Measurements from ENCODE around the gene TCF25.
"Not testable (repeated sequence)": the region's sequence is repeated elsewhere in the genome, so short reads cannot be mapped to it uniquely, and the experiment has no call there.

Gene TCF25

DNA sequence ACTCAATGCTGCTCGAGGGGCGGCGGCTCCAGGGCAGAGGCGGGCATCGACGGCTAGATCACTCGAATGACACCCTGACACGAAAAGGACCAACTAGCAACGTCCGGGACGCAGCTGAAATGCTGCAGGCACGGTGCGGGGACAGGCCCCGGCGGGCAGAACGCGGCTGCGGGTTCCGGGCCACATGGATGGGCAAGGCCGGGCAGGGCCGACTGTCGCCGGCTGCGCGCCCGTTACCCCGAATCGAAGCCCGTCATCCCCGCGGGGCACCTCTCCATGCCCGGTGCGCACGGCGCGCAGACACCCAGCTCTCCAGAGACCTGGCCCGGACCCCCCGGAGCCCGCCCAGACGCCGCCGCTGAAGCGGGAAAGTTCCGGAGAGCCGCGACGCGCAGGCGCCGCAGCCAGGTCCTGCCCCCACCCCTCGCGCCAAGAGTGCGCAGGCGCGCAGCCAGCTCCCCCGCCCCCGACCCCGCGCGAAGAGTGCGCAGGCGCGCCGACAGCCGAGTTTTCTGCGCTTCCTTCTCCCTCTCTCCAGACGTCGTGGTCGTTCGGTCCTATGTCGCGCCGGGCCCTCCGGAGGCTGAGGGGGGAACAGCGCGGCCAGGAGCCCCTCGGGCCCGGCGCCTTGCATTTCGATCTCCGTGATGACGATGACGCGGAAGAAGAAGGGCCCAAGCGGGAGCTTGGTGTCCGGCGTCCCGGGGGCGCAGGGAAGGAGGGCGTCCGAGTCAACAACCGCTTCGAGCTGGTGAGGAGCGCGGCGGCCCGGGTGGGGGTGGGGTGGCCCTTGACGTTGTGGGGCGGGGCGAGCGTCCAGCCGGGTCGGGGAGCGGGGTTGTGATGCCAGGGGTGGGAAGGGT is at the start of gene TCF25:
Gene TCF25 (plus strand): TSS at position 484 of the 863 bp plus-strand sequence. CDS start 76 bp downstream, at position 560.
- DNase-seq (ENCODE audit: insufficient read length, low spot score) (peak; percentile 90), FAIRE-seq (no peak)

GRCh38 chr16:89823824-89824148 is 49.6 kb upstream of the TCF25 start:
- DNase-seq (ENCODE audit: insufficient read length, low spot score); FAIRE-seq: not testable (repeated sequence)

GRCh38 chr16:89826531-89827382 is 46.6 kb upstream of the TCF25 start:
- FAIRE-seq (no peak), DNase-seq (ENCODE audit: insufficient read length, low spot score) (no peak)

DNA sequence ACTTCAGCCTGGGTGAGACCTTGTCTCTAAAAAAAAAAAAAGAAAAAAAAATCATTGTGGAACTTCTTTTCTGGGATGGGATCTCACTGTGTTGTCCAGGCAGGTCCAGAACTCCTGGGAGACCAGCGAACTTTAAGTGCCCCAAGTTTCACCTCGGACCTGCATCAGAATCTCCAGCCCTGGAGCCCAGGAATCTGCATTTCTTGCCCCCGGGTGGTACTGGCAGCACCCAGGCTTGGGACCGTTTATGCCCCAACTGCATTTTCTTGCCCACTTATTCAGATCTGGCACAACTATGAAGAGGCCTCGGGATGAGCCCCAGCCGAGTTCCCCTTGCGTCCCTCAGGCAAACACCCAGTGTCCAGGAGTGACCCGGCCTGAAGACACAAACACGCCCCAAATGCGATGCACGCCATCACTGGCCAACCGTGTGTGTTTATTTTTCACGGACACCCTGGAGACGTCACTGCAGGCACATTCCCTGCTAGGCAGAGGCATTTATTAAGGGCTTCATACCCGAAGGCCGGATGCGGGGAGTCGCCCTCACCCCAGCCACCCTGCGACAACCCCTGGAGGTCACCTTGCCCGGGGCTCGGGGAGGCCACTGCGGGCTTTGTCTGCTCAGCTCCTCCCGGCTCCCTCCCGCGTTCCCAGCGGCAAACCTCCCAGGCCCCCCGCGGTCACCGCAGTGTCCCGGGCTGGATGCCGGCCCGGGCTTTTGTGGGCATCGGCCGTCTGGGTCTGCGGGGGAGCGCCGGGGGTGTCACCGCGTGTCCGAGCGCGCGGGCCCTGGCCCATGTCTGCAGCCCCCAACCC is 45.8 kb upstream of the TCF25 start:
- DNase-seq (ENCODE audit: insufficient read length, low spot score) (peak; percentile 42), FAIRE-seq (peak; percentile 67)

DNA sequence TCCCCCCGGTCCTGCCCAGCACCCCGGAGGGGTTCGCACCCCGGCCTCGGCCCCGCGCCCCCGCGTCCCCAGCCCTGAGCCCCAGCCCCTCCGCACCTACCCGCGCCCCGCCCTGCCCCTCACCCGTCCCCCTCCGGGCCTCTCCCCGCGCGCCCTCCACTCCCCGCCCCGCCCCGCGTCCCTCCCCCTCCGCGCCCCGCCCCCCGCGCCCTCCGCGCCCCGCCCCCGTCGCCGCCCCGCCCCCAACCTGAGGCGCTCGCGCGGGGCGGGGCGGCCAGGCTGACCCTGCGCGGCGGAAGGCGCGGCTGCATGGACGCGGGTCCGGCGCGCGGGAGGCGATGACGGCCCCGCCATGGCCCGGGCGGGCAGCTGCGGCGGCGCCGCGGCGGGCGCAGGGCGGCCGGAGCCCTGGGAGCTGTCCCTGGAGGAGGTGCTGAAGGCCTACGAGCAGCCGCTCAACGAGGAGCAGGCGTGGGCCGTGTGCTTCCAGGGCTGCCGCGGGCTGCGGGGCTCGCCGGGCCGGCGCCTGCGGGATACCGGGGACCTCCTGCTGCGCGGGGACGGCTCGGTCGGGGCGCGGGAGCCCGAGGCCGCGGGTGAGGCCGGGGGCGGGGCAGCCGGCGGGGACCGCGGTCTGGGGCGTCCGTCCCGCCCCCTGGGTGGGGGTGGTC is 45.1 kb upstream of the TCF25 start, which contains the start of gene SPIRE2:
Gene SPIRE2 (plus strand): TSS at position 277 of the 671 bp plus-strand sequence. CDS start 76 bp downstream, at position 353.
- FAIRE-seq (no peak), DNase-seq (ENCODE audit: insufficient read length, low spot score) (peak; percentile 34)

GRCh38 chr16:89828870-89829629 is 44.3 kb upstream of the TCF25 start:
- no peak for DNase-seq (ENCODE audit: insufficient read length, low spot score)
- FAIRE-seq: no peak

DNA sequence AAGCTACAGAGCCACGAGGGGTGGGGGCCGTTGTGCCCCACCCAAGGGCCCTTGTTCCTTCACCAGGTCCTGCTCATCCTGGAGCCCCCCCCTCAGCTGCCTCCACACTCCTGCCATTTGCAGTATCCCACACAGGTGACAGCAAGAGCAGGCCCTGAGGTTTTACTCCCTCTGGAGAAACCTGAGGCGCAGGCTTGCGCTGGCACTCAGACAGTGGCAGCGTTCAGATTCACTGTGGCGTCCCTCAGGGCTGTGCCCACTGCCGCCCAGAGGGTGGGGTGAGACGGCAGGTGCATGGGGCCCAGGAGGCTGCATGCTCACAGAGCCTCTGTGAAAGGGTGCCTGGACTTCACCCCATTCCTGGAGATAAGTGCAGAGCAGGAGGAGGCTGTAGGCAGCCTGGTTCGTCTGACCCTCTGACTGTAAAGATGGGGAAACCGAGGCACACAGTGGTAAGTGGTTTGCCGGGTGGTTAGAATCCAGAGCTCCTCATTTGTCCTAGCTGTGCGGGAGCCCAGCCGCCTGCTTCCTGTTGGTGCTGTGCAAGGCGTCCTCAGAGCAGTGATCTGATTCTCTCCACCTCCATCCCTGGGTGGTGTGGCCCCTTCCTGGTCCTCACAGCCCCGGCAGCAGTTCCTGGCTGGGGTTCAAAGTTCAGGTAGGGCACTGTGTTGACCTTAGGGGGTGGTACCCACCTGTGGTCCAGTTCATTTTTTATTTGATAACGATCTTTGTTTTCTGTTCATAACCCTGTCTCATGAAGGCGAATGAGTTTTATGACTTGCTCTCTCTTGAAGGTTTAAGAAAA is 43.6 kb upstream of the TCF25 start:
- DNase-seq (ENCODE audit: insufficient read length, low spot score): no peak

GRCh38 chr16:89831810-89832328 is 41.5 kb upstream of the TCF25 start:
- no peak for FAIRE-seq
- DNase-seq (ENCODE audit: insufficient read length, low spot score): no peak

More for the DNA sequence above, 43.6 kb upstream of the TCF25 start:
- FAIRE-seq: no peak

DNA sequence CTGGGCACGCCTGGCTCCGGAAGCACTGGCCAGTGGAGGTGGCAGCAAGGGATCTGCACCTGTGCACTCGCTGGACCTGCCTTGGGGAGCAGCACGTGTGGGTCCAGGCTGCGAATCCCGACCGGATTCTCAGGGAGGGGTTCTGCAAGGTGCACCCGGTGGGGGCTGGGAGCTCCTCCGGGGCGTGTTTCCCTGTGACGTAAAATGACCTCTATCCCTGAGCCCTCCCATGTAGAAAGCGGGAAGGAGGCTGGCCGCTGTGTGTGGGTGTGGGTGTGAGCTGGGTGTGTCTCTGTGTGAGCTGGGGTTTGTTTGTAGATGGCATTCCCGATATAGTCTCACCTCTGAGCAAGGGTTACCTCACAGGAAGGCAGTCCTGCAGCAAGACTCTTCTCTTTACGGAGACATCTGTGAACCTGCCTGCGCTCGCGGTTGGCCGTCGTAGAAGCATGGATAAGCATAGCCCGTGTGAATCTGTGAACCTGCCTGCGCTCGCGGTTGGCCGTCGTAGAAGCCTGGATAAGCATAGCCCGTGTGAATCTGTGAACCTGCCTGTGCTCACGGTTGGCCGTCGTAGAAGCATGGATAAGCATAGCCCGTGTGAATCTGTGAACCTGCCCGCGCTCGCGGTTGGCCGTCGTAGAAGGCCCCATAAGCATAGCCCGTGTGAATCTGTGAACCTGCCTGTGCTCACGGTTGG is 39.6 kb upstream of the TCF25 start:
- FAIRE-seq; DNase-seq (ENCODE audit: insufficient read length, low spot score): not testable (repeated sequence)

GRCh38 chr16:89834813-89835363 is 38.5 kb upstream of the TCF25 start:
- DNase-seq (ENCODE audit: insufficient read length, low spot score); FAIRE-seq: not testable (repeated sequence)

DNA sequence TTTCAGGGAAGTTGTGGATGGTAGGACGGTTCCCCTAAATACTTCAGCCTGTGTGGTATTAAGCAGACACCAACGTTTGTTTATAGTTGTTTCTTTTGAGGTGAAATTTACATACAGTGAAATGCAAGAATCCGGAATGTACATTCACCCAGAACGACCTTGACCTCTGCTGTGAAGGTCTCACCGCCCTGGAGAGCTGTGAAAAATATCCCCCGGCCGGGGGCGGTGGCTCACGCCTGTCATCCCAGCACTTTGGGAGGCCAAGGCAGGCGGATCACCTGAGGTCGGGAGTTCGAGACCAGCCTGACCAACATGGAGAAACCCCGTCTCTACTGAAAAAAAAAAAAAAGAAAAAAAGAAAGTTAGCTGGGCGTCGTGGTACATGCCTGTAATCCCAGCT is 36.9 kb upstream of the TCF25 start:
- not testable (repeated sequence) for FAIRE-seq

DNA sequence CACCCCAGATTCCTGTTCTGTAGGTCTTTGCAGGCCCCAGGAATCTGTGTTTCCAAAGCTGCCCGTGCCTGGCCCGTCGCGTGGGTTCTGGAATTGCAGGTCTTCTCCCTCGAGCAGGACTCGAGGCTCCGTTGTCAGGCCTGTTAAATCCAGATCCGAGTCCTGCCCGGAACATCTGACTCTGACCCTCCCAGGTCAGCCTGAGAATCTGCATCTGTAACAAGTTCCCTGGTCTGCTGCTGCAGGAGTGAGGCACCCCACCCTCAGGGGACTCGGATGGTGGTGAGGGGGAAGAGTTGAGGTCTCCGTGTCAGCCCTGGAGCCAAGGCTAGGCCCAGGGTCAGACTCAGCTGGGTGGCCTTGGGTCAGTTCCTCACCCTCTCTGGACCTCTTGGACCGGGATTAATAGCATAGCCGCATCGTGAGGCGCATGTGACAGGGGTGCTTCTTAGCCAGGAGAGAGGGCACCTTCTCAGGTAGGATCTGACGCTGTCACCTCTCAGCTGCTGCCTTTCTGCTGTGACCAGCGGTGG is 36.3 kb upstream of the TCF25 start:
- DNase-seq (ENCODE audit: insufficient read length, low spot score): no peak
- no peak for FAIRE-seq

More for the DNA sequence above, 36.9 kb upstream of the TCF25 start:
- not testable (repeated sequence) for DNase-seq (ENCODE audit: insufficient read length, low spot score)

DNA sequence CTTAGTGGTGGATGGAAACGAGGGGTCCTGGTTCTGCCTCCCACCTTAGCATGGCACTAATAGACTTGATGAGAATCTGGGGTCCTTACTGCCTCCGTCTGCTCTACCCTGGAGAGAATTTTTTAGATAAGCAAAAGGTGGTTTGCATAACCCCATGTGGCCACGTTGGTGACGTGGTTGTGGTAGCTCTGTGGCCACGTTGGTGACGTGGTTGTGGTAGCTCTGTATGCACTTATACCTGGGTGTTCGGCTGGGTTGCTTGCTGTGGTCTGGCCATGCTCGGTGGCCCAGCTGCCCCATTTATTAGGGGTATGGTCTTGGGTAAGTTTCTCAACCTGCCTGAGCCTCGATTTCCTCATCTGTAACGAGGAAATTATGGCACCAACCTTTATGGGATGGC is 32.1 kb upstream of the TCF25 start:
- no peak for DNase-seq (ENCODE audit: insufficient read length, low spot score)
- FAIRE-seq: no peak

- no peak for FAIRE-seq
Observed at GRCh38 chr16:89842471-89843408, 30.7 kb upstream of the TCF25 start.

DNA sequence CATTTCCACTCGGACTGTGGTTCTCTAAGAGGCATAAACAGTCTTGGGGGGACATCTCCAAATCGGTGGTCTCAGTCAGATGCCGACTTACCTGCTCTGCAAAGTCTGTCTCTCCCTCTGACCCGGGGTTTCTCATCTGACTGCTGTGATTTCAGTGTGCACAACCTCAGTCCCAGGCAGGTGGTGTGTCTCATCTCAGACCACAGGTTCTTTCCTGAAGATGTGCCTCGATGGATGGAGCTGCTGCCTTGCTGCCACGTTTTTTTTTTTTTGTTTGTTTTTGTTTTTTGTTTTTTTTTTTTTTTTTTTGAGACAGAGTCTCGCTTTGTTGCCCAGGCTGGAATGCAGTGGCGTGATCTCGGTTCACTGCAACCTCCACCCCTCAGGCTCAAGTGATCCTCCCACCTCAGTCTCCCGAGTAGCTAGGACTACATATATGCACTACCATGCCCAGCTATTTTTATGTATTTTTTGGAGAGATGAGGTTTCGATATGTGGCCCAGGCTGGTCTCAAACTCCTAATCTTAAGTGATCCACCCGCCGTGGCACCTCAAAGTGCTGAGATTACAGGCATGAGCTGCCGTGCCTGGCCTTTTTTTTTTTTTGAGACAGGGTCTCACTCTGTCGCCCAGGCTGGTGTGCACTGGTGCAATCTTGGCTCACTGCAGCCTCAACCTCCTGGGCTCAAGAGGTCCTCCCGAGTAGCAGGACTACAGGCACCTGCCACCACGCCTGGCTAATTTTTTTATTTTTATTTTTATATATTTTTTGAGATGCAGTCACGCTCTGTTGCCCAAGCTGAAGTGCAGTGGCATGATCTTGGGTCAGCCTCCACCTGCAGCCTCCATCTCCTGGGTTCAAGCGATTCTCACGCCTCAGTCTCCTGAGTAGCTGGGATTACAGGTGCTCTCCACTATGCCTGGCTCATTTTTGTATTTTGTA is 29.7 kb upstream of the TCF25 start:
- DNase-seq (ENCODE audit: insufficient read length, low spot score) (no peak), FAIRE-seq (no peak)

More at GRCh38 chr16:89842471-89843408, 30.7 kb upstream of the TCF25 start:
- DNase-seq (ENCODE audit: insufficient read length, low spot score): peak; percentile 50

All from HTR-8/SVneo (cell line).